GM21786 (cell line): ENCODE data around the gene ISOC1.
A peak's percentile ranks its signal among the peaks of the same experiment; 100 is the strongest.

Experiments
- ATAC-seq: cut with Tn5 transposase; IDR thresholded peaks from one replicate; pipeline ENCODE4 v1.9.1; 2021; ENCODE audit not compliant: unreplicated experiment

The ISOC1 gene

GRCh38 chr5:129094924-129095899, 663 bp downstream of the ISOC1 start:
- ATAC-seq: peak; percentile 53

- ATAC-seq: no peak
These were observed 1.9 kb downstream of the ISOC1 start for GRCh38 chr5:129096382-129096991.

- ATAC-seq: no peak
These were observed 3.1 kb downstream of the ISOC1 start for GRCh38 chr5:129097498-129098296.

DNA sequence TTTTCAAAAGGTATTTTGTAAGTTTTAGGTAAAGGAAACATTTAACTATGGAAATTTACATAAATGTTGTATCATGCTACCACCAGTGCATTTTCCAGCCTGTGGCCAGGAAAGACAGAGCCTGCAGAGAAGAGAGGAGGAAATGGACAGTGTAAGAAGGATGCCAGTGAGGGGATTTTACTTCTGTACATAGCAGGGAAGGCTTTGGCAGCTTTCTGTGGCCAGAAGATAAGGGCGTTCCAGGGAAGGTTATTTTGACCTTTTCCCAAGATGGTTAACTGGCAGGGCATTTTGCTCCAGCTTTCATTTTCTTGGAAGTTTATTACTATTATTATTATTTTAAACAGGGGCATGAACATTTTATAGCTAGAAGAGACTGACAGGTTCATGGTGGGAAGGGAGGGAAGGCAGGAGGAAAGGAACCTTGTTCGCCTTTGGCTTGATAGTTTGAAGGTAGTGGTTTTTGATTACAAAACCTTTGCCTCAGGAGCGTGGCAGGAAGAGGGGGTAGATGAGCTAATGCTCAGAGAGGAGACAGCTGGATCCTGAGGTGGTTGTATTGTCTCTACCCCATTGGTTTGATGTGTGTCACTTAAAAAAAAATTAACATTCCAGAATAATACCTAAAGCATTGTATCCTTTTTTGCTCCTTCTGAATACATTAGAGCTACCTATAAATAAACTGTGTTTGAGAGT, 4.1 kb downstream of the ISOC1 start:
- no peak for ATAC-seq

- no peak for ATAC-seq
These were observed 4.6 kb downstream of the ISOC1 start for GRCh38 chr5:129099184-129099569.

GRCh38 chr5:129101794-129102193, 7.2 kb downstream of the ISOC1 start:
- no peak for ATAC-seq

DNA sequence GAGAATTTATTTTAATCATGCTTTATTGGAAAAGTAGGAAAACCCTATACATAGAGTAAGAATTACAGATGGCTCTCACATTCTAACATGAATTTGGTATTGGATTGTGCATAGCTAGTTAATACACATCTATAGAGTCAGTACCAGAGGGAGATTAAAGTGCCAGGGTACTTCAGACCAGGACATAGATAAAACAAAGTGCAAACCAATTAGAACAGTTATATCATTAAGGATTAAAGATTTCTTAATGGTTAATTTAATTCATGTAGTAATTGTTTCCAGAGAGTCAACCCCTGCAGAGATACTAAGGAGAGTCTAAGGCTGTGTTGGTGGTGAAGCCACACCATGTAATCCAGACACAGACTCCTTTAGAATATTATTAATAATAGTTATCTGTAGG, 8.8 kb downstream of the ISOC1 start:
- ATAC-seq: no peak

- ATAC-seq: no peak
These were observed 10.4 kb downstream of the ISOC1 start for GRCh38 chr5:129104915-129105455.

DNA sequence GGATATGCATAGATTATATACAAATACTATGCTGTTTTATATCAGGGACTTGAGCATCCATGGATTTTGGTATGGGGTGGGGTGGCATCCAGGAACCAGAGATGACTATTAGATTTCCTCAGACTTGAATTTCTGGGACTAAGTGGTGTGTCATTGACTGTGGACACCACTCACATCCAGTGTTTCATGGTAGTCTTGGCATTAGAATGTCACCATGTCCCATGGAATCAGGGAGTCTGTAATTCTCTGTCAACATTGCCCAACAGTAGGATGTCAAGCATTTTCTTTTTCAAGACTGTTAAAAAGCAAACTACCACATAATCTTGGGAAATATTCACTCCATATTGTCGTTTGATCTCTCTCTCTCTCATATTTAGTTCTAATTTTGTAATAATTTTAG, 13.1 kb downstream of the ISOC1 start:
- ATAC-seq: no peak

- no peak for ATAC-seq
These were observed 16.2 kb downstream of the ISOC1 start for GRCh38 chr5:129110742-129111141.

- ATAC-seq: no peak
These were observed 16.8 kb downstream of the ISOC1 start for GRCh38 chr5:129111351-129111750.

- no peak for ATAC-seq
These were observed 17.7 kb downstream of the ISOC1 start for GRCh38 chr5:129112295-129112694.

- no peak for ATAC-seq
These were observed 19.3 kb downstream of the ISOC1 start for GRCh38 chr5:129113867-129114266.

DNA sequence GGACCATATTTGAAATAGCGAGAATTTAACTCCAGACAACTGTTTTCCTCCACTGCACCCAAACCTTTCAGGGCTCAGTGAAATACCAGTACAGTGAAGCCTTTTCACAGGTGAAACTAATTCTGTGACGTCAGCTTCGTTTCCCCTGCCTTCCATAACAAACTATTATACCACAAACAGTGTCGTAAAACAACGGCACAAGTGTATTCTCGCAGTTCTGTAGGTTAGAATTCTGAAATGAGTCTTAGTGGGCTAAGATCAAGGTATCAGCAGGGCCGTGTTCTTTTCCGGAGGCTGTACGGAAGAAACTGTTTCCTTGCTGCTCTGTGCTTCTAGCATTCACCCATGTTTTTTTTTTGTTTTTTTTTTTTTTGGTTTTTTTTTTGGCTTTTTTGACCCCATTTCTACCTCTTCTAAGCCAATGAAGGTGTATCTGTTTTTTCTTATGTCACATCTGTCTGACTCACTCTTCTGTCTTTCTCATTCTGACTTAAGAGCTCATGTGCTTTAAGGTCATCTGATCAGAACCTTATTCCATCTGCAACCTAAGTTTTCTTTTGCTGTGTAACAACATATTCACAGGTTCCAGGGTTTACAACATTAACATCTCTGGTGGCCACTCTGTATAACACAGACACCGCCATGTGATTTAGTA, 20.1 kb downstream of the ISOC1 start:
- no peak for ATAC-seq

DNA sequence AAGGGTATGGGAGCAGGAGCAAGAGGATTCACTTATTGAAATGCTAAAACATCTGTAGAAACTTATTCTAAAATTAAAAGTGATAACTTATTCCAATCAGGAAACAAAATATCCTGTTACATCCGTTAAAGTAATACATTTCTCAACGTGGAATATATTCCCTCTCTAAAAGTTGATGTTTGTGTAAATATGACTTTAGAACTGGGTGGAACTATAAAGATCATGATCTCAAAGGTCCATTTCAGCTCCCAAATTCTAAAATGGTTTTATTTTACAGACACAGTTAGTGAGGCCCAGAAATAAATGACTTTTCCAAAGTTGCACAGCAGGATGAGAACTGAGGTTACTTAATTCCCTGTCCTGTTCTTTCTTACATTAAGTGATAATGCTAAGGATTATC, 21.1 kb downstream of the ISOC1 start:
- no peak for ATAC-seq

GRCh38 chr5:129116797-129117196, 22.2 kb downstream of the ISOC1 start:
- ATAC-seq: no peak

DNA sequence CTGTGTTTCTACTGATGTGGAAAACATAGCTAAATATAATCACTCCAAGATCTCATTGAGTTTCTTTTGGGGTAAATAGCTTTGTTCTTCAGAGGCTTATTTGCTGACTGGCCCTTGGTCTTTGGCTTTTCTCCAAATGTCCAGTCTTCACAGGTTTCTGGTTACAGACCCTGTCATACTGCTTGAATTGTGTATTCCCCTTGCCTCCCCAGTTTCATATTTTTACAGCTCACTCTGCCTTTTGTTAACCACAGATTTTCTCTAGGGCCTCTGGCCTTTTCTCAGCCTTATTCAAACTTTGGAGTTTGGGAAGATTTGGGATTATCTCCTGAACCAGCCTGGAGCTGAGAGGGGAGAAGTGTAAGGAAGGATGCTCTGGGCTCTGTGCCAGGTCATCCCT, 23.9 kb downstream of the ISOC1 start:
- no peak for ATAC-seq

DNA sequence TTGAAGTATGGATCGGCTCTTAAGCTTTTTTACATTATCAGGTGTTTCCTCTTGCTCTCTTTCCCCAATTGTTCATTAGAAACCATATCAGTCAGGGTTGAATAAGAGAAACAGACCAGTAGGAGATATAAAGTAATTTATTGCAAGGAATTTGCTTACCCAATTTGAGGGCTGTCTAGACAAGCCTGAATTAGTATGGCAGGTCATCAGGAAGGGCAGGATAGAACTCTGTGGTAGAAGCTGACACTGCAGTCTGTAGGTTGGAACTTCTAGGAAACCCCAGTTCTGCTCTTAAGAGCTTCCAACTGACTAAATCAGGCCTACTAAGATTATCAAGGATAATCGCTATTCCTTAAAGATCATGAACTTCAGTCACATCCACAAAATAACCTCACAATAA, 24.3 kb downstream of the ISOC1 start:
- no peak for ATAC-seq

DNA sequence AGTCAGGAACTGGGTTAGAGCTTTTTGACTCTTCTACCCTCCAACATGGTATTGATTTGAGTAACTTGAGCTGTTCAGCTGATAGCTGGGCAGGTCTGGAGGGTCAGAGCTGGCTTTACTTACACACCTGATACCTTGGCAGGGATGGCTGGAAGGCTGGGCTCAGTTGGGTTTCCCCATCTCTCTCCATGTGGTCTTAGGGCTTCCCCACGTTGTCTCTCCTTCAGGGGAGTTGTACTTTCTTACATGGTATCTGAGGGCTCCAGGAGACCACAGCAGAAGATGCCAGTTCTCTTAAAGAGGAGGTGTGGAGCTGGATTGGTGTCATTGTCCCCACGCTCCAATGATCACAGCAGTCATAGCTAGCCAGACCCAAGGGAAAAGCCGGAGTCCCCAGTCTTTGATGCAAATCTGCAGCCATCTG, 25.6 kb downstream of the ISOC1 start:
- ATAC-seq: peak; percentile 61

- ATAC-seq: no peak
These were observed 28.0 kb downstream of the ISOC1 start for GRCh38 chr5:129122560-129122959.
